Endodermal cell (in vitro differentiated cells): ENCODE results near the gene RFXANK. TPM values are rescaled to one million over a fixed set of nuclear protein-coding genes. Genes with fewer than 3 reads are reported as not detected.
"Not testable (repeated sequence)": the region's sequence is repeated elsewhere in the genome, so short reads cannot be mapped to it uniquely, and the experiment has no call there.

ENCODE experiments used
- DNase-seq: peaks from one replicate; pipeline ENCODE4 v3.0.0-alpha.2; 2017
- H3K27ac ChIP-seq: 2 replicates; pipeline ENCODE4 v1.5.1; 2013; ENCODE audit warnings: mild to moderate bottlenecking, low read depth, low read length, moderate library complexity
- H3K27me3 ChIP-seq: 2 replicates; pipeline ENCODE4 v1.6.1; 2013; ENCODE audit warnings: mild to moderate bottlenecking, low read length, moderate library complexity; ENCODE audit not compliant: insufficient read depth, control insufficient read depth, poor library complexity, severe bottlenecking
- H3K36me3 ChIP-seq: 2 replicates; pipeline ENCODE4 v1.7.0; 2013; ENCODE audit warnings: mild to moderate bottlenecking, low read length, moderate library complexity; ENCODE audit not compliant: control insufficient read depth, insufficient read depth
- H3K4me1 ChIP-seq: one replicate; pipeline ENCODE4 v1.7.0; 2013; ENCODE audit warnings: low read length; ENCODE audit not compliant: control insufficient read depth, insufficient read depth
- H3K4me3 ChIP-seq: 2 replicates; pipeline ENCODE4 v1.5.1; 2013; ENCODE audit warnings: mild to moderate bottlenecking, low read length, moderate library complexity
- H3K9ac ChIP-seq: 2 replicates; pipeline ENCODE4 v1.6.1; 2013; ENCODE audit warnings: mild to moderate bottlenecking, low read length, moderate library complexity; ENCODE audit not compliant: poor library complexity, severe bottlenecking; ENCODE audit errors: extremely low read depth
- H3K9me3 ChIP-seq: 2 replicates; pipeline ENCODE4 v1.6.1; 2013; ENCODE audit warnings: mild to moderate bottlenecking, low read length, moderate library complexity; ENCODE audit not compliant: control insufficient read depth
- H3K27ac Mint-ChIP-seq: 2 replicates; pipeline ENCODE4 v1.8.0; 2020; ENCODE audit warnings: mixed read lengths
- H3K27me3 Mint-ChIP-seq: 2 replicates; pipeline ENCODE4 v1.8.0; 2021; ENCODE audit warnings: mild to moderate bottlenecking, mixed read lengths; ENCODE audit not compliant: insufficient read depth
- H3K36me3 Mint-ChIP-seq: 2 replicates; pipeline ENCODE4 v1.8.0; 2020; ENCODE audit warnings: low read depth, mixed read lengths
- H3K4me1 Mint-ChIP-seq: 2 replicates; pipeline ENCODE4 v1.8.0; 2020; ENCODE audit warnings: mixed read lengths
- H3K4me3 Mint-ChIP-seq: 2 replicates; pipeline ENCODE4 v1.8.0; 2020; ENCODE audit warnings: mild to moderate bottlenecking, moderate library complexity, mixed read lengths
- H3K9me3 Mint-ChIP-seq: 2 replicates; pipeline ENCODE4 v1.8.0; 2020; ENCODE audit warnings: mild to moderate bottlenecking, mixed read lengths
- CTCF ChIP-seq: fragments of 200-600 bp; sonication (generic); conservative IDR thresholded peaks from 2 replicates; pipeline ENCODE4 v1.5.0; 2021; ENCODE audit warnings: antibody characterized with exemption, mild to moderate bottlenecking
- WGBS, 2 experiments: methylation state at CpG; one replicate each; pipeline versions ENCODE4 v1.1.5 to v1.1.7; 2013; ENCODE audit warnings: missing lambda C conversion rate in 2 of 2, mixed read lengths in 1 of 2; ENCODE audit not compliant: insufficient coverage in 1 of 2, insufficient read length in 1 of 2; 5-methylcytosine and 5-hydroxymethylcytosine counted together
- total RNA-seq, 2 donors: library from RNA; stranded (reverse); fragmentation: NEBNext Ultra II Directional in 1 of 2; extraction: Animal tissue kit (Norgen Biotek cat#: 25700) in 1 of 2; gene quantifications; 2 replicates in 1 of 2; 3 replicates in 1 of 2; pipeline ENCODE4 v1.2.1, GENCODE V29; 2021

RFXANK gene
- total RNA-seq, 2 donors from 2014 or later, result 117 to 122 TPM

- WGBS, 2 experiments, result 43 to 83% methylated on average over 1 to 4 of the region's 4 CpGs
- Mint-ChIP-seq H3K36me3 (no peaks in the 10 kb centered on the region), H3K9me3 (no peaks in the 10 kb centered on the region), H3K27me3 (peaks cover 59% of the 10 kb centered on the region), H3K27ac (no peak overlapping the region), H3K4me1 (no peaks in the 10 kb centered on the region), H3K4me3 (no peak overlapping the region)
- no peaks in the 10 kb centered on the region for H3K9me3 ChIP-seq
- no peaks in the 10 kb centered on the region for H3K36me3 ChIP-seq
- H3K27ac ChIP-seq, result no peak overlapping the region
- no peak overlapping the region for H3K4me3 ChIP-seq
- H3K4me1 ChIP-seq, result no peaks in the 10 kb centered on the region
- H3K9ac ChIP-seq, result no peak overlapping the region
- no peak for TF ChIP-seq CTCF
- DNase-seq, result no peak
- peaks cover 46% of the 10 kb centered on the region for H3K27me3 ChIP-seq
Observed at GRCh38 chr19:19215792-19216191, 23.7 kb downstream of the RFXANK start.

- H3K27me3 Mint-ChIP-seq, result peaks cover 52% of the 10 kb centered on the region
- no peak for DNase-seq
- WGBS, 2 experiments, result 42 to 49% methylated on average over 4 of the region's 4 CpGs
Observed at GRCh38 chr19:19217099-19217498, 25.0 kb downstream of the RFXANK start.

GRCh38 chr19:19218911-19219310, 26.9 kb downstream of the RFXANK start:
- no peak overlapping the region for H3K27ac ChIP-seq
- Mint-ChIP-seq H3K4me3 (no peak overlapping the region), H3K27ac (no peak overlapping the region), H3K27me3 (peaks cover 49% of the 10 kb centered on the region), H3K36me3 (no peaks in the 10 kb centered on the region), H3K4me1 (no peaks in the 10 kb centered on the region), H3K9me3 (no peaks in the 10 kb centered on the region)
- DNase-seq, result no peak
- no peaks in the 10 kb centered on the region for H3K4me1 ChIP-seq
- H3K27me3 ChIP-seq, result peaks cover 20% of the 10 kb centered on the region
- H3K36me3 ChIP-seq, result no peaks in the 10 kb centered on the region
- H3K9ac ChIP-seq, result no peak overlapping the region
- TF ChIP-seq CTCF, result no peak
- 83 to 90% methylated on average over 16 to 21 of the region's 21 CpGs for WGBS, 2 experiments
- H3K4me3 ChIP-seq, result no peak overlapping the region
- no peaks in the 10 kb centered on the region for H3K9me3 ChIP-seq

More at GRCh38 chr19:19217099-19217498, 25.0 kb downstream of the RFXANK start:
- peak; percentile 66 for TF ChIP-seq CTCF
- H3K36me3 ChIP-seq, result no peaks in the 10 kb centered on the region
- H3K4me3 Mint-ChIP-seq, result no peak overlapping the region
- no peaks in the 10 kb centered on the region for H3K4me1 Mint-ChIP-seq
- no peaks in the 10 kb centered on the region for H3K9me3 Mint-ChIP-seq
- no peak overlapping the region for H3K4me3 ChIP-seq
- H3K9ac ChIP-seq, result no peak overlapping the region
- no peaks in the 10 kb centered on the region for H3K9me3 ChIP-seq
- H3K36me3 Mint-ChIP-seq, result no peaks in the 10 kb centered on the region
- H3K27ac Mint-ChIP-seq, result no peak overlapping the region
- H3K27me3 ChIP-seq, result peaks cover 33% of the 10 kb centered on the region
- no peaks in the 10 kb centered on the region for H3K4me1 ChIP-seq
- no peak overlapping the region for H3K27ac ChIP-seq

GRCh38 chr19:19221000-19221399, 28.9 kb downstream of the RFXANK start:
- H3K9me3 Mint-ChIP-seq, H3K4me3 ChIP-seq, H3K36me3 ChIP-seq, H3K36me3 Mint-ChIP-seq, H3K27ac ChIP-seq, H3K9ac ChIP-seq, DNase-seq, H3K9me3 ChIP-seq, H3K4me1 Mint-ChIP-seq, H3K4me3 Mint-ChIP-seq, H3K27ac Mint-ChIP-seq, H3K4me1 ChIP-seq: not testable (repeated sequence)
- WGBS, 2 experiments, result 84 to 89% methylated on average over 8 of the region's 8 CpGs
- peaks cover 26% of the 10 kb centered on the region for H3K27me3 ChIP-seq
- H3K27me3 Mint-ChIP-seq, result peaks cover 48% of the 10 kb centered on the region
